Measurements from ENCODE around the gene PTGFR.

Gene PTGFR

GRCh38 chr1:78565393-78565792 is 74.6 kb downstream of the PTGFR start:
- Histone ChIP-seq H3K4me3 (ENCODE audit: low read depth, low read length, poor library complexity, severe bottlenecking) (no peak overlapping the region), H3K79me2 (ENCODE audit: insufficient read depth, low read length) (no peaks in the 10 kb centered on the region), H4K20me1 (ENCODE audit: insufficient read depth, low read length) (no peaks in the 10 kb centered on the region), H3K4me1 (ENCODE audit: insufficient read depth, low read length, severe bottlenecking) (no peaks in the 10 kb centered on the region), H2AFZ (ENCODE audit: low read length) (no peak overlapping the region), H3K9me3 (ENCODE audit: low read length) (no peaks in the 10 kb centered on the region), H3K27me3 (ENCODE audit: insufficient read depth, low read length) (no peaks in the 10 kb centered on the region), H3K4me2 (ENCODE audit: low read length) (no peak overlapping the region), H3K9ac (ENCODE audit: low read length) (no peak overlapping the region), H3K36me3 (ENCODE audit: insufficient read depth, low read length) (no peaks in the 10 kb centered on the region), H3K27ac (ENCODE audit: low read depth, low read length, poor library complexity, severe bottlenecking) (no peak overlapping the region), H3F3A (ENCODE audit: insufficient read depth, low read length) (no peaks in the 10 kb centered on the region), H3K9me2 (ENCODE audit: low read depth, low read length) (no peaks in the 10 kb centered on the region)
- TF ChIP-seq, protein P1, sequence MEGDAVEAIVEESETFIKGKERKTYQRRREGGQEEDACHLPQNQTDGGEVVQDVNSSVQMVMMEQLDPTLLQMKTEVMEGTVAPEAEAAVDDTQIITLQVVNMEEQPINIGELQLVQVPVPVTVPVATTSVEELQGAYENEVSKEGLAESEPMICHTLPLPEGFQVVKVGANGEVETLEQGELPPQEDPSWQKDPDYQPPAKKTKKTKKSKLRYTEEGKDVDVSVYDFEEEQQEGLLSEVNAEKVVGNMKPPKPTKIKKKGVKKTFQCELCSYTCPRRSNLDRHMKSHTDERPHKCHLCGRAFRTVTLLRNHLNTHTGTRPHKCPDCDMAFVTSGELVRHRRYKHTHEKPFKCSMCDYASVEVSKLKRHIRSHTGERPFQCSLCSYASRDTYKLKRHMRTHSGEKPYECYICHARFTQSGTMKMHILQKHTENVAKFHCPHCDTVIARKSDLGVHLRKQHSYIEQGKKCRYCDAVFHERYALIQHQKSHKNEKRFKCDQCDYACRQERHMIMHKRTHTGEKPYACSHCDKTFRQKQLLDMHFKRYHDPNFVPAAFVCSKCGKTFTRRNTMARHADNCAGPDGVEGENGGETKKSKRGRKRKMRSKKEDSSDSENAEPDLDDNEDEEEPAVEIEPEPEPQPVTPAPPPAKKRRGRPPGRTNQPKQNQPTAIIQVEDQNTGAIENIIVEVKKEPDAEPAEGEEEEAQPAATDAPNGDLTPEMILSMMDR (IDR thresholded peaks at IDR 0.05; ENCODE audit: low read length), result no peak
- TF ChIP-seq EZH2 (IDR thresholded peaks at IDR 0.05; ENCODE audit: borderline replicate concordance, low read length), result no peak

DNA sequence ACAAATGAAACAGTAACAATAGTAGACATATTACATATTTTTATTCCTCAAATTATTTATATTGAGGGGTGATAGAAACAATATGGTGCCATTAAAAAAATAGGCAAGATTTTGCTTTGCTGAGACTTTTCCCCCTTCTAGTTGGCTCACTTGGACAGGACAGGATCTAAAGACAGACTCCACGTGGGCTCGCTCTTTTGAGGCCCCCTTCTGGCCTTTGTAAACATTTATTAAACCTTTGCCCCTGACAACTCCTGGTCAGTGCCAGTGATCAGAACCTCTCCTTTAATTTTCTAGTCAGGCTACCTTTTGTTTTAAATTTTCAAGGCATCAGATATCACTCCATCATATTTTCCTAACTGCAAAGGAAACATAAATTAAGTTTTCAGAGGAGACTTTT is 79.8 kb downstream of the PTGFR start:
- Histone ChIP-seq H3K27ac (ENCODE audit: low read depth, low read length, poor library complexity, severe bottlenecking) (no peak overlapping the region), H3F3A (ENCODE audit: insufficient read depth, low read length) (no peaks in the 10 kb centered on the region), H3K9me3 (ENCODE audit: low read length) (no peaks in the 10 kb centered on the region), H4K20me1 (ENCODE audit: insufficient read depth, low read length) (no peaks in the 10 kb centered on the region), H2AFZ (ENCODE audit: low read length) (no peak overlapping the region), H3K9me2 (ENCODE audit: low read depth, low read length) (no peaks in the 10 kb centered on the region), H3K4me3 (ENCODE audit: low read depth, low read length, poor library complexity, severe bottlenecking) (no peak overlapping the region), H3K27me3 (ENCODE audit: insufficient read depth, low read length) (no peaks in the 10 kb centered on the region), H3K4me2 (ENCODE audit: low read length) (no peak overlapping the region), H3K36me3 (ENCODE audit: insufficient read depth, low read length) (no peaks in the 10 kb centered on the region), H3K79me2 (ENCODE audit: insufficient read depth, low read length) (no peaks in the 10 kb centered on the region), H3K9ac (ENCODE audit: low read length) (no peak overlapping the region), H3K4me1 (ENCODE audit: insufficient read depth, low read length, severe bottlenecking) (no peaks in the 10 kb centered on the region)
- TF ChIP-seq, protein P1 (IDR thresholded peaks at IDR 0.05; ENCODE audit: low read length), result peak; percentile 16; the same call in 1 of the 2 replicates
- no peak for TF ChIP-seq EZH2 (IDR thresholded peaks at IDR 0.05; ENCODE audit: borderline replicate concordance, low read length)

DNA sequence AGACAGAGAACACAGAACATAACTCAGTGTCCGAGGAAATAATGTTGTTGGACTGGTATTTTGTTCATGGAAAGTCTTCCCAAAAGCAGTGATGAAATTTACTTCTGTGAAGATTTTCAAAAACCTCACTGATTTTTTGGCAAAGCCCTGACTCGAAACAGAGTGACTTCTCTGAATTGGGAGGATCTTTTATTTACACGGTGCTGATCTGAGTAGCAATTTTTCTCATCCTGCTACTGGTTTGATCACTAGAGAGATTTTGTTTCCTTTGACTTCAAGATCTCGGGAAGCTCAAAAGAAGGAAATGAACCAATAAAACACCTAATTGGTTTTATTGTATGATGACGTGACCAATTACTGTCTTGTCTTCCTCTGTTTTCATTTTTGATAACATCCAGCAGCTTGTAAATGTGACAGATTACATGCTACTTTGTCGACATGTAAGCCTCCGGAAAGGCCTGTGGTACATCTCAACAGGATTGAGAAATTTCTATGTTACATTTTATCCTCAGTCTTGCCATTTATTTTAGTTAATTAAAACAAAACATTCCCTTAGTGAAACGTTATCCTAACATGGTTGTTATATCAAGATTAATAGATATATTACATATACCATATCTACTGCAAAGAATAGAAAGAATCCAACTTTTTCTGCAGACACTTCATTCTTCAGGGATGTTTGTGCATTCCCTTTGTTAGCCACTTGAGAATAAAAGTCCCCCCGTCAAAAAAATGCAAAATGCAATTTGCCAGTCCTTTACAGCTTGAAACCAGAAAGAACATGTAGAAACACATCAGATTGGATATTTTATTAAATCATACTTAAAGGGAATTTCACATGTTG is 86.7 kb downstream of the PTGFR start:
- Histone ChIP-seq H3K79me2 (ENCODE audit: insufficient read depth, low read length) (no peaks in the 10 kb centered on the region), H3K36me3 (ENCODE audit: insufficient read depth, low read length) (no peaks in the 10 kb centered on the region), H3K27me3 (ENCODE audit: insufficient read depth, low read length) (no peaks in the 10 kb centered on the region), H3K9me2 (ENCODE audit: low read depth, low read length) (no peaks in the 10 kb centered on the region), H2AFZ (ENCODE audit: low read length) (no peak overlapping the region), H3K9me3 (ENCODE audit: low read length) (no peaks in the 10 kb centered on the region), H3K4me3 (ENCODE audit: low read depth, low read length, poor library complexity, severe bottlenecking) (no peak overlapping the region), H3K27ac (ENCODE audit: low read depth, low read length, poor library complexity, severe bottlenecking) (no peak overlapping the region), H4K20me1 (ENCODE audit: insufficient read depth, low read length) (no peaks in the 10 kb centered on the region), H3K4me1 (ENCODE audit: insufficient read depth, low read length, severe bottlenecking) (no peaks in the 10 kb centered on the region), H3F3A (ENCODE audit: insufficient read depth, low read length) (no peaks in the 10 kb centered on the region), H3K9ac (ENCODE audit: low read length) (no peak overlapping the region), H3K4me2 (ENCODE audit: low read length) (no peak overlapping the region)
- no peak for TF ChIP-seq EZH2 (IDR thresholded peaks at IDR 0.05; ENCODE audit: borderline replicate concordance, low read length)
- TF ChIP-seq, protein P1 (IDR thresholded peaks at IDR 0.05; ENCODE audit: low read length), result no peak

All from OCI-LY1 (cell line).